Stimulated activated CD8-positive, alpha-beta memory T cell treated with anti-CD3 and anti-CD28 coated beads, Interleukin-7, amount 100 ng/mL, for 48 hours (primary cell): ENCODE results near the gene ZNF699.
A peak's percentile ranks its signal among the peaks of the same experiment; 100 is the strongest.
"Not testable (repeated sequence)": the region's sequence is repeated elsewhere in the genome, so short reads cannot be mapped to it uniquely, and the experiment has no call there.

Experiments
- DNase-seq, 2 donors: peaks; one replicate each; pipeline ENCODE4 v3.0.0-alpha.2; 2020; ENCODE audit warnings: low read depth in 1 of 2; ENCODE audit errors: extremely low read depth in 1 of 2

Gene ZNF699

DNA sequence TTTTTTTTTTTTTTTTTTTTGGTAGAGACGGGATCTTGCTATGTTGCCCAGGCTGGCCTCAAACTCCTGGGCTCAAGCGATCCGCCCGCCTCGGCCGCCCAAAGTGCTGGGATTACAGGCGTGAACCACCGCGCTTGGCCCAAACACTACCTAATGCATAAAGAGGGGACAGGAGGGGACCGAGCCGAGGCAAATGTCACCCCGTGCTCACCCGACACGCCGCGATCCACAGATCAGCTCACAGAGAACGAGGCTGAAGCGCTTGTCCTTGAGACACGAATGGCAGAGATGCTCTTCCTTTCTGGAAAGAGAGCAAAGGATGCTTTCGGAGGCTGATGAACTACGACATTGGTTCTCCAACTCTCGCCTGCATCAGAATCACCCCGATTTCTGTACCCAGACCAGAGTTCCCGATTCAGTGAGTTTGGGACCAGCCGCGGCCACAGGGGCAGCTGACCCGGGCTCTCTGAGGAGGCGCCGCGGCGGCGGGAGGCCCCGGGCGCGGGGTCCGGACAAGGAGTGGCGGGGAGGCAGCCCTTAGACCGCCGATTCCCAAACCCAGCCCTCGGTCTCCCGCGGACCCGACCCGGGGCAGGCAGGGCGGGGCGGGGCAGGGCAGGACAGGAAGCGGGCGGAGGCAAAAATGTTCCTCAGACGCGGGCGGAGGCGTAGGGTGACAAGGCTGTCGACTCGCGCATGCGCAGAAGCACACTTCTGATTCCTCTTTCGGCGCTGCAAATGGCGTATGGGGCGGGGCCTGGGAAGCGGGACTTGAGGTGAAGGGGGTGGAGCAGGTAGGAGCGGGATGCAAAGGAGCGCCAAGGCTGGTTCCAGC, at the start of gene ZNF699:
Gene ZNF699 (minus strand): TSS at position 700 of the 835 bp plus-strand sequence. CDS start 4,719 bp downstream, outside the sequence.
- peak; percentile 94 to 99 for DNase-seq

DNA sequence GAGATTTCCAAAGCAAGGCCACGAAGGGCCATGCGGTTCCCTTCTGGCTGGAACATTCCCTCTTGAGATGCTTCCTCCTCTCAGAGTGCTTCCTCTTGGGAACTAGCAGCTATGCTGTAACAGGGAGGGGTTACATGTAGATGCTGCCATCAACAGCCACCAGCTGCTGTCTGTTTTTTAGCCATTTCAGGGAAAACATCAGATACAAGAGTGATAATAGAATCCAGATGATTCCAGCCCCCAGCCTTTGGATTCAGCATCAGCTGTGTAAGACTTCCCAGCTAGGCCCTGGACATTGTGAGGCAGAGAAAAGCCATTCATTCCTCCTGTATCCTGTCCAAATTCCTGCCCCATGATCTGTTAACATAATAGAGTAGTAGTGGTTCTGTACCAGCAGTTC, 45.0 kb upstream of the ZNF699 start:
- no peak for DNase-seq

DNA sequence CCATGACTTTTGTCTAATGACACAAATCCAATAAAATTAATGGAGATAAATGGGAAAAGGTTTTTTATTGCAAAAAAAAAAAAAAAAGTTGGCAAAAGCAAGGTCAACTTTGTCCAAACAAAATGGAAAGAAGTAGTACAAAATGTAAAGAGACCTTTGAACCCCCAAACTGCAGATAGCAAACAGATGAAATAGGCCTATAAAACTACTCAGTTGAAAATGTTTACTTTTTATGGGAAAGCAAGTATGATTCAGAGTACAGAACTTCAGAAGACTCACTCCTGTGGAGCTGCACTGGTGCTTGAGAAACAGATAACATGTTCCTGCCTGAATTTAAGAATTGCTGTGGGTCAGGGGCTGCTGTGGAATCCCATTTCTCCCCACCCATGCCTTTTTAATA, 43.4 kb upstream of the ZNF699 start:
- no peak for DNase-seq

DNA sequence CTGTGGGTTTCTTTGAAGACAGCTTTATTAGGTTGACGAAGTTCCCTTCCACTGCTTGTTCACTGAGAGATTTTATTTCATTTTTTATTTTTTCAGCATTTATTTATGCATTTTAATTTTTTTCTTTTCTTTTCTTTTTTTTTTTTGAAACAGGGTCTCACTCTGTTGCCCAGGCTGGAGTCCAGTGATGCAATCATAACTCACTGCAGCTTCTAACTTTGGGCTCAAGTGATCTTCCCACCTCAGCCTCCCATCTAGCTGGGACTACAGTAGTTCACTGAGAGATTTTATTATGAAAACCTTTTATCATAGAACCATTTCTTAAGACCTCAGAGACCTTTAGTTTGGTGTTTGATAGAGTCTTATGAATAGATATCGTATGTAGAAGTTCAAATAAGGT, 42.9 kb upstream of the ZNF699 start:
- no peak for DNase-seq

DNA sequence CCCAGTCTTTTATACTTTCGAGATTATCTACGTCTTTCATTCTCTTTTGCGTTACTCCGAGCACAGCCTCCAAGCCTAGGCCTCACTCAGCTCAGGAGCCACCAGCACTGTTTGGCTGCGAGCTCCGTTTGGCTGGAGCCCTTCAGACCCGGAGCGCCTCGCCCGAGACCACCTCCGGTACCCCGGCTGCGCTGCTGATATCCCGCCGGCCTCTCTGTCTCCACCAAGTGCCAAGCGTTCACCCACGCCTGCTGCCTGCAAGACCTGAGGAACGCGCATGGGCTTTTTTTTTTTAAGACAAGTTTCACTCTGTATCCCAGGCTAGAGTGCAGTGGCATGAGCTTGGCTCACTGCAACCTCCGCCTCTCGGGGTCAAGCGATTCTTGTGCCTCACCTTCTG, 39.0 kb upstream of the ZNF699 start:
- DNase-seq = no peak

DNA sequence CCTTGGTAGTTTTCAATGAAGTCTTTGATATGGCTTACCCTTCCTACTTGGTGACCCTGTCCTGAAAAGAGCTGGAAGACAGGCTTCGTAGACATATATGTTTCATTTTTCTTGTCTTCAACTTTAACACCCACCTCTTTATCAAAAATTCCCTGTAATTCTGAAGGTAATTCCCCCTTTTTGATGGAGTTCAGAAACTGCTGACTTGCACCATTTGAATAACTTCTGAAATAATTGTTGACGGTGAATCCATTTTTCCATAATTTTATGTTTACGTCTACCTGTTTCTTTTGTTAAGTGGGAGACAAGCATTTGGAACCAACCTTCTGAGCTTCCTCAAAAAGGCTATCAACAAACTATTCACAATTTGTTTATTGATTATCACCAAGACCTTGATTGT, 38.6 kb upstream of the ZNF699 start:
- DNase-seq = no peak

DNA sequence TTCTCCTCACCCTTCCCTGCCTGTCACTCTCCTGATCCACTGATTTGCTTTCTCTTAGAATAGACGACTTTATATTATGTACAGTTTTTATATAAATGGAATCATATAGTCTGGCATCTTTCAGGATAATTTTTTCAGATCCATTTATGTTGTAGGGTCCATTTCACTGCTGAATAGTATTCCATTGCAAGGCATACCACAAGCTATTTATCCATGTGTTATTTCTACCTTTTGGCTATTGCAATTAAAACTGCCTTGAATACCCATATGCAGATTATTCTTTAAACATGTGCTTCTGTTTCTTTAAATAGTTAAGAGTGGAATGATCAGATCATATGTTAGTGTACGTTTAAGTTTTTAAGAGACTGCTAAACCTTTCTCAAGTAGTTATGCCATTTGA, 35.4 kb upstream of the ZNF699 start:
- no peak for DNase-seq

DNA sequence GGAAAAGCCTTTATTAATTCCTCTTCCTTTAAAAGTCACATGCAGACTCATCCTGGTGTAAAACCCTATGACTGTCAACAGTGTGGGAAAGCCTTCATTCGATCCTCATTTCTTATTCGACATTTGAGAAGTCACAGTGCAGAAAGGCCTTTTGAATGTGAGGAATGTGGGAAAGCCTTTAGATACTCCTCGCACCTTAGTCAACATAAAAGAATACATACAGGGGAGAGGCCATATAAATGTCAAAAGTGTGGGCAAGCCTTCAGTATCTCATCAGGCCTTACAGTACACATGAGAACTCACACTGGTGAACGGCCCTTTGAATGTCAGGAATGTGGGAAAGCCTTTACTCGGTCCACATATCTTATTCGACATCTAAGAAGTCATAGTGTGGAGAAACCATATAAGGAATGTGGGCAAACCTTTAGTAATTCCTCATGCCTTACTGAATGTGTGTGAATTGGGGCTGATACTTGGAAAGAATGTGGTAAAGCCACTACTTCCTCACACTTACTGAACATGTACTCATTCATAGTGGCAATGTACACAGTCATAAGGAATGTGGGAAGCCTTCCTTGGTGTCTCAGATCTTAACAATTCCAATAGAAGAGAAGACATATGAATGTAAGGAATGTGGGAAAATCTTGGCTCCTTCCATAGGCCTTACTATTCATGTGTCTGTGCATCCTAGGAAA, 33.1 kb upstream of the ZNF699 start:
- DNase-seq = no peak

DNA sequence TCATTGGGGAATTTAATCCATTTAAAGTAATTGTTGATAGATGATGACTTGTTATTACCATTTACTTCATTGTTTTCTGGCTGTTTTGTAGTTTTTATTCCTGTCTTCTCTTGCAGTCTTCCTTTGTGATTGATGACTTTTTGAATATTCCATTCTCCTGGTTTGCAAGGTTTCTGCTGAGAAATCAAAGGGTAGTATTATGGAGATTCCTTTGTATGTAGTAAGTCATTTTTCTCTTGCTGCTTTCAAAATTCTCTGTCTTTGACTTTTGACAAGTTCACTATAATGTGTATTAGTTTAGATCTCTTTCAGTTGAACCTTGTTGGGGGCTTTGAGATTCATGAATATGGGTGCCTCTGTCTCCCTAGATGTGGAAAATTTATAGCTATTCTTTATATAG, 20.4 kb upstream of the ZNF699 start:
- no peak for DNase-seq

DNA sequence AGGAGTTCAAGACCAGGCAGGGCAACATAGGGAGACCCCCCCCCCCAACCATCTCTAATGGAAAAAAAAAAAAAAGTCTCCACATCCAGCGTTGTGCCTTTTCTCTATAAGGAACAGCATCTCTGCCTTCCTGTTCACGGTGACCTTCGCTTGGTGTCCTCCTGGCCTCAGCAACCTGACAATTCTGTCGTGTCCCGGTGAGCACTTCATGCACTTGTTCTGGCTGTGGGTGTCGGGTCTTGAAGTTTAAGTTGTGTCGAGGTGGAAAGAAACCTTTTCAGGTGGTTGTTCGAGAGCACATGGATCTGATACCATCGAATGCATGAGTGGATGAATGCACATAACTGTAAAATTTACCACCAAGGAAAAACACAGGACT, 14.9 kb upstream of the ZNF699 start:
- no peak for DNase-seq

DNA sequence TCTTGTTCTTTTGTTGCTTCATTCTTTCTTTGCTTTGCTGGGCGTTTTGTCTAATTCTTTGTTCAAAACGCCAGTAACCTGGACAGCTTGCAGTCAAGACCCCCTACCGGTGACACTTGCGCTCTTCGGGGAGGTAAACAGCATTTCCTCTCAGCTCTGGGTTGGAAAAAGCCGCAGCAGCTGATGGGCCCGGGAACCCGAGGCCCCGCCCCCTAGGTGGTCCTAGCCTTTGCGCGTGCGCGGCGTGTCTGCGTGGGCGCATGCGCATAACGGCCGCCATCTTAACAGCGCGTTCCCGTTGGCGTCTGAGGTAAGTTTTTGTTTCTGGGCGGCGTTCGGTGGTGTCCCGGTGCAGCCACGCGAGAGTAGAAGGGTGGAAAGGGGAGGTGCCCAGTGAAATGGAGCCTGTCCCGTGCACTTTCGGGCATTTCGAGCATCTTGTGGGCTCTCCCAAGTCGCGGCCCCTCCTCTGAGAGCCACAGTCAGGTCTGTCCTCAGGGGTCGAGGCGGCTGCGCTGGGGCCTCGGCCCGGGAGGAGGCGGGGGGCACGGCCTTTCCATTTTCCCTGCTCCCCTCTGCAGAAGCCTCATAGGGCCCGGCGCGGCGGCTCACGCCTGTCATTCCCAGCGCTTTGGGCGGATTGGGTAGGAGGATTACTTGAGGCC, 14.4 kb upstream of the ZNF699 start, which contains the start of gene ZNF559:
Gene ZNF559 (plus strand): TSS at position 261 of the 665 bp plus-strand sequence. CDS start 14,371 bp downstream, outside the sequence.
- peak; percentile 89 to 93 for DNase-seq

DNA sequence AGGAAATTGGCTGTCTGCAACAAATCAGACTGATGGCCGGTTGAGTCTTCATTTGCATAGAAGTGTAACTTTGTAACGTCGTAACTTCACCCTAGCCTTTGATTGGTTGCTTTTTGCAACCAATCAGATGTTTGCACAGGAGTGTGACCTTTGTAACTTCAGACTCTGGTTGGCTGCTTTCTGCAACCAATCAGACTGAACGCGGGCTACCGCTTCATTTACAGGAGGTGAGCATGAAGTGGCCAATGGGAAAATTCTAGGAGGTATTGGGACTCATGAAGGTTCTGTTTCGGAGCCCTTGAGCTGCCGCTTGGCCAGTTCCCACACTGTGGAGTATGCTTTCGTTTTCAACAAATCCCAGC, 13.9 kb upstream of the ZNF699 start:
- DNase-seq = peak in 1 of 2 donors; percentile 35

DNA sequence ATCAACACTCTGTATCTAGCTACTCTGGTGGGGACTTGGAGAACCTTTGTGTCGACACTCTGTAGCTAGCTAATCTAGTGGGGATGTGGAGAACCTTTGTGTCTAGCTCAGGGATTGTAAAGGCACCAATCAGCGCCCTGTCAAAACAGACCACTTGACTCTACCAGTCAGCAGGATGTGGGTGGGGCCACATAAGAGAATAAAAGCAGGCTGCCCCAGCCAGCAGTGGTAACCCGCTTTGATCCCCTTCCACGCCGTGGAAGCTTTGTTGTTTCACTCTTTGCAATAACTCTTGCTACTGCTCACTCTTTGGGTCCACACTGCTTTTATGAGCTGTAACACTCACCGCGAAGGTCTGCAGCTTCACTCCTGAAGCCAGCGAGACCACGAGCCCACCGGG, 12.6 kb upstream of the ZNF699 start:
- not testable (repeated sequence) for DNase-seq

DNA sequence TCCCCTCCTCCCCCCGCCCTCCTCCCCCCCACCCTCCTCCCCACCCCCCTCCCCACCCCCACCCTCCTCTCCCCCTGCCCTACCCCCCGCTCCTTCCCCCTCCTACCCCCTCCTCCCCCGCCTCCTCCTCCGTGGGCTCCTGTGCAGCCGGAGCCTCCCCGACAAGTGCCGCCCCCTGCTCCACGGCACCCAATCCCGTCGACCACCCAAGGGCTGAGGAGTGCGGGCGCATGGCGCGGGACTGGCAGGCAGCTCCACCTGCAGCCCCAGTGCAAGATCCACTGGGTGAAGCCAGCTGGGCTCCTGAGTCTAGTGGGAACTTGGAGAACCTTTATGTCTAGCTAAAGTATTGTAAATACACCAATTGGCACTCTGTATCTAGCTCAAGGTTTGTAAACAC, 12.1 kb upstream of the ZNF699 start:
- DNase-seq = not testable (repeated sequence)

DNA sequence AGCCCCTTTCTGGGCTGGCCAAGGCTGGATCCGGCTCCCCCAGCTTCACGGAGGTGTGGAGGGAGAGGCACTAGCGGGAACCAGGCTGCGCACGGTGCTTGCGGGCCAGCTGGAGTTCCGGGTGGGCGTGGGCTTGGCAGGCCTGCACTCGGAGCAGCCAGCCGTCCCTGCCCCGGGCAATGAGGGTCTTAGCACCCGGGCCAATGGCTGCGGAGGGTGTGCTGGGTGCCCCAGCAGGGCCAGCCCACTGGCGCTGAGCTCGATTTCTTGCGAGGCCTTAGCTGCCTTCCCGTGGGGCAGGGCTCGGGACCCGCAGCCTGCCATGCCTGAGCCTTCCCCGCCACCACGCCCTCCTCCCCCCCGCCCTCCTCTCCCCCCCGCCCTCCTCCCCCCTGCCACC, 11.7 kb upstream of the ZNF699 start:
- no peak for DNase-seq

DNA sequence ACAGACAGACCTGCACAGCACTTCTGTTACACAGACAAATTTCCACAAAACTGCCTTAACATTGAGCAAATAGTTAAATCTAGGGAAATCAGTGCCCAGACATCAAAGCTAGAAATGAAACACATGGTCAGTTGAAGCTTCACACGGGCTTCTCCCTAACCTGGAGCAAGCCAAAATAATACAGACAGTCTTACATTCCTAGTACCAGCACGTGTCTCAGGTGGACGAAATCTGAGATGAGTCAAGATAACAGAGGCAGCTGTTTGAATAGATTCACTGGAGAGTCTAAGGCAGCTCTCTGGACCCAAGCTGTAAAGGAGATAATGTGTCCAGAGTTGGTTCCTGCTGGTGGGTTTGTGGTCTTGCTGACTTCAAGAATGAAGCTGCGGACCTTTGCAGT, 4.1 kb upstream of the ZNF699 start:
- DNase-seq = no peak

DNA sequence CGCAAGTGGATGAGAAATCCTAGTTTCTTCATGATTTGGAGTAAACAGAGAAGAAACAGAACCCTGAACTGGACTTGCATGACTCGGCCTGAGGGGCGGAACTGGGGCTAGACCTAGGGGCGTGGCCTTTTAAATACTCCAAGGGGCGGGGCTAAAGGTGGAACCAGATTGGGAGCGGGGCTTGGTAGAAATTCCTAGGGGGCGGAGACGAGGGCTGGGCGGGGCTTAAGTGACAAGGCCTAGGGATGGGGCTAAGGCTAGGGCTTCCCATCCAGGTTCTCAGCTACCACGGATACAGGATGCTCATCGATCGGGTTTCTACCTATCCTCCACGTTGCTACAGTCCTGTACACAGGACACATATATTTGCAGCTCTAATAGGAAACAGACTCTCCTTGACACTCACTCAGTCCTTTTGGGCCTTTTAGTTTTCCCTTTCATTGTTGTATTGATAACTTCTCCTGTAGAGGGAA, 372 bp upstream of the ZNF699 start:
- peak in 1 of 2 donors; percentile 84 for DNase-seq

DNA sequence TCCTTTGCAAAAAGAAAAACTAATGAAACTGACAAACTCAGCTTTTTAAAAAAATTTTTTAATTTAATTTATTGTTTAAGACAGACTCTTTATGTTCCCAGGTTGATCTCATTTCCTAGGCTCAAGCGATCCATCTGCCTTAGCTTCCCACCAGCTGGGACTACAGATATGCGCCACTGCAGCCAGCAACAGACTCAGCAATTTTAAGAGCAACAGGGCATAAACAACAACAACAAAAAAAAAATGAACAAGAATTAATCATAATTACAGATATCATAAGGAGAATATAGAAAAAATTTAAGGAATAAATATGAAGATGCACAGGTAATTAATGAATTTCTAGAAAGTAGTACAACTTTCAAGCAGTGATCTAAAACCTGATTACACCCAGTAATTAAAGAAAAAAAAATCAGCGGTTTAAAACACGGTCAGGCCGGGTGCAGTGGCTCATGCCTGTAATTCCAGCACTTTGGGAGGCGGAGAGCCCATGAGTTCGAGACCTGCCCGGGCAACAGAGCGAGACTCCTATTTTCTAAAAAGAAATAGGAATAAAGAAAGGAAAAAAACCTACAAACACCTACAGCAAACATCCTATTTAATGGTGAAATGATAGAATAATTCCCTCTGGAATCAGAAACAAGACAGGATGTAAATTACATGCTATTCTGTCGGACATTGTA, 1.4 kb downstream of the ZNF699 start:
- no peak for DNase-seq

DNA sequence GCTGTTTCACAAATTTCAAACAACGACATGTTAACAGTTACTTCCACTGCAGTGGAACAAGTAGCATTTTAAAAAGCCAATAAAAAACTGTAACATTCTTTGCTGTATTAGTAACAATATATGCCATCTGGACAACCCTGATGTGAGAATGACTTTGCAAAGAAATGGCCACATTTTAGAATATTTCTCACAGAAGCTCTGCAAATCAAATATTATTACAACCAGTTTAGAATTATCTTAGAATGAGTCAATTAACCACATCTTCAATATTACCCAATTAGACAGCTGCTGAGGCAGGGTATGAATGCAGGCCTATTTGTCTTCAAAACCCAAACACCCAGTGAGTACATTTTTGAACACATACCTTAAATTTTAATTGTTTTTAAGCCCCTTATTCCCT, 3.2 kb downstream of the ZNF699 start:
- no peak for DNase-seq

DNA sequence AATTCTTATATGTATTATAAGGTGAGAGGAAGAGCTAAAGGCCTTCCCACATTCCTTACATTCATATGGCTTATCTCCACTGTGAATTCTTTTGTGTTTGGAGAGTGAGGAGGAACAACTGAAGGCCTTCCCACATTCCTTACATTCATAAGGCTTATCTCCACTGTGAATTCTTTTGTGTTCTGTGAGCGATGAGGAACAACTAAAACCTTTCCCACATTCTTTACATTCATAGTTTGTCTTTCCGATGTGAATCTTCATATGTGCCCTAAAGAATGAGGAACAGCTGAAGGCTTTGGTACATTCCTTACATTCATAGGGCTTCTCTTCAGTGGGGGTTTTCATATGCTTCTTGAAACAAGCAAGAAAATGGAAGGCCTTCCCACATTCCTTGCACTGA, 13.3 kb downstream of the ZNF699 start:
- DNase-seq = no peak

DNA sequence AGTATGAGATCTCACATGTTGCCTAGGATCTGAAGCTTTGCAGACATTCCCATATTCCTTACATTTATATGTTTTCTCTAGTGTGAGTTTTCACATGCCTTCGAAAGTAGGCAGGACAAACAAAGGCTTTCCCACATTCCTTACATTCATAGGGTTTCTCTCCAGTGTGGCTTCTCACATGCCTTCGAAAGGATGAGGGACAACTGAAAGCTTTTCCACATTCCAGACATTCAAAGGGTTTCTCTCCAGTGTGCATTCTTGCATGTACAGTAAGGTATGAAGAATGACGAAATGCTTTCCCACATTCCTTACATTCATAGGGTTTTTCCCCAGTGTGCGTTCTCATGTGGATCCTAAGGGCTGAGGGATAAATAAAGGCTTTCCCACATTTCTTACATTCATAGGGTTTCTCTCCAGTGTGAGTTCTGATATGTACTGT, 14.2 kb downstream of the ZNF699 start:
- no peak for DNase-seq
